Measurements from ENCODE around the gene HOTAIR.

Gene HOTAIR

GRCh38 chr12:54017878-54018467 is 43.2 kb upstream of the HOTAIR start:
- H3K27me3 ChIP-seq (ENCODE audit: control insufficient read depth in 5 of 5, insufficient read depth in 4 of 5, low read length in 5 of 5): peaks cover 0 to 41% (median 9%) of the 10 kb centered on the region in 5 donors
- no peaks in the 10 kb centered on the region for H3K9me3 ChIP-seq (ENCODE audit: control insufficient read depth in 5 of 5, low read length in 5 of 5)
- peak overlapping the region; percentile 56 to 91 (median 76) for H3K9ac ChIP-seq (ENCODE audit: low read length in 5 of 5)
- peak overlapping the region; percentile 96 for H3K27ac ChIP-seq (ENCODE audit: low read depth, low read length)
- H3K4me3 ChIP-seq (ENCODE audit: low read depth in 1 of 5, low read length in 5 of 5): peak overlapping the region; percentile 65 to 86 (median 76)
- H3K36me3 ChIP-seq (ENCODE audit: control insufficient read depth in 5 of 5, insufficient read depth in 5 of 5, low read length in 5 of 5): no peaks in the 10 kb centered on the region
- H3K4me1 ChIP-seq (ENCODE audit: control insufficient read depth in 5 of 5, insufficient read depth in 5 of 5, low read length in 5 of 5): peaks cover 5 to 81% (median 65%) of the 10 kb centered on the region in 5 donors

- H3K9me3 ChIP-seq (ENCODE audit: control insufficient read depth in 5 of 5, low read length in 5 of 5): no peaks in the 10 kb centered on the region
- peak overlapping the region in 4 of 5 donors; percentile 56 to 91 (median 74) for H3K9ac ChIP-seq (ENCODE audit: low read length in 5 of 5)
- H3K27ac ChIP-seq (ENCODE audit: low read depth, low read length): peak overlapping the region; percentile 96
- peak overlapping the region; percentile 65 to 86 (median 76) for H3K4me3 ChIP-seq (ENCODE audit: low read depth in 1 of 5, low read length in 5 of 5)
- no peaks in the 10 kb centered on the region for H3K36me3 ChIP-seq (ENCODE audit: control insufficient read depth in 5 of 5, insufficient read depth in 5 of 5, low read length in 5 of 5)
- peaks cover 5 to 77% (median 65%) of the 10 kb centered on the region in 5 donors for H3K4me1 ChIP-seq (ENCODE audit: control insufficient read depth in 5 of 5, insufficient read depth in 5 of 5, low read length in 5 of 5)
- peaks cover 0 to 45% (median 9%) of the 10 kb centered on the region in 5 donors for H3K27me3 ChIP-seq (ENCODE audit: control insufficient read depth in 5 of 5, insufficient read depth in 4 of 5, low read length in 5 of 5)
These were observed 42.5 kb upstream of the HOTAIR start for GRCh38 chr12:54017027-54017788.

- H3K27ac ChIP-seq (ENCODE audit: low read depth, low read length): peak overlapping the region; percentile 96
- H3K9me3 ChIP-seq (ENCODE audit: control insufficient read depth in 5 of 5, low read length in 5 of 5): no peaks in the 10 kb centered on the region
- no peaks in the 10 kb centered on the region for H3K36me3 ChIP-seq (ENCODE audit: control insufficient read depth in 5 of 5, insufficient read depth in 5 of 5, low read length in 5 of 5)
- peaks cover 5 to 72% (median 64%) of the 10 kb centered on the region in 5 donors for H3K4me1 ChIP-seq (ENCODE audit: control insufficient read depth in 5 of 5, insufficient read depth in 5 of 5, low read length in 5 of 5)
- peaks cover 0 to 41% (median 9%) of the 10 kb centered on the region in 5 donors for H3K27me3 ChIP-seq (ENCODE audit: control insufficient read depth in 5 of 5, insufficient read depth in 4 of 5, low read length in 5 of 5)
- H3K4me3 ChIP-seq (ENCODE audit: low read depth in 1 of 5, low read length in 5 of 5): peak overlapping the region; percentile 65 to 86 (median 76)
- peak overlapping the region in 2 of 5 donors; percentile 25 to 85 for H3K9ac ChIP-seq (ENCODE audit: low read length in 5 of 5)
These were observed 41.8 kb upstream of the HOTAIR start for GRCh38 chr12:54016478-54016964.

GRCh38 chr12:54016051-54016450 is 41.3 kb upstream of the HOTAIR start:
- no peaks in the 10 kb centered on the region for H3K9me3 ChIP-seq (ENCODE audit: control insufficient read depth in 5 of 5, low read length in 5 of 5)
- H3K4me3 ChIP-seq (ENCODE audit: low read depth in 1 of 5, low read length in 5 of 5): peak overlapping the region in 4 of 5 donors; percentile 24 to 76 (median 48)
- no peaks in the 10 kb centered on the region for H3K36me3 ChIP-seq (ENCODE audit: control insufficient read depth in 5 of 5, insufficient read depth in 5 of 5, low read length in 5 of 5)
- H3K27ac ChIP-seq (ENCODE audit: low read depth, low read length): peak overlapping the region; percentile 46
- peak overlapping the region in 1 of 5 donors; percentile 25 for H3K9ac ChIP-seq (ENCODE audit: low read length in 5 of 5)
- H3K27me3 ChIP-seq (ENCODE audit: control insufficient read depth in 5 of 5, insufficient read depth in 4 of 5, low read length in 5 of 5): peaks cover 0 to 39% (median 5%) of the 10 kb centered on the region in 5 donors
- peaks cover 5 to 72% (median 64%) of the 10 kb centered on the region in 5 donors for H3K4me1 ChIP-seq (ENCODE audit: control insufficient read depth in 5 of 5, insufficient read depth in 5 of 5, low read length in 5 of 5)

- Histone ChIP-seq H3K9me3 (ENCODE audit: control insufficient read depth in 5 of 5, low read length in 5 of 5) (no peaks in the 10 kb centered on the region), H3K4me3 (ENCODE audit: low read depth in 1 of 5, low read length in 5 of 5) (peak overlapping the region in 3 of 5 donors; percentile 35 to 66 (median 65)), H3K4me1 (ENCODE audit: control insufficient read depth in 5 of 5, insufficient read depth in 5 of 5, low read length in 5 of 5) (peaks cover 3 to 71% (median 63%) of the 10 kb centered on the region in 5 donors), H3K9ac (ENCODE audit: low read length in 5 of 5) (no peak overlapping the region), H3K27me3 (ENCODE audit: control insufficient read depth in 5 of 5, insufficient read depth in 4 of 5, low read length in 5 of 5) (peaks cover 0 to 39% (median 5%) of the 10 kb centered on the region in 5 donors), H3K27ac (ENCODE audit: low read depth, low read length) (peak overlapping the region; percentile 94), H3K36me3 (ENCODE audit: control insufficient read depth in 5 of 5, insufficient read depth in 5 of 5, low read length in 5 of 5) (no peaks in the 10 kb centered on the region)
These were observed 40.5 kb upstream of the HOTAIR start for GRCh38 chr12:54015018-54015931.

- H3K4me3 ChIP-seq (ENCODE audit: low read depth in 1 of 5, low read length in 5 of 5): peak overlapping the region; percentile 52 to 71 (median 65)
- H3K9me3 ChIP-seq (ENCODE audit: control insufficient read depth in 5 of 5, low read length in 5 of 5): no peaks in the 10 kb centered on the region
- peaks cover 0 to 32% (median 5%) of the 10 kb centered on the region in 5 donors for H3K27me3 ChIP-seq (ENCODE audit: control insufficient read depth in 5 of 5, insufficient read depth in 4 of 5, low read length in 5 of 5)
- H3K9ac ChIP-seq (ENCODE audit: low read length in 5 of 5): peak overlapping the region in 3 of 5 donors; percentile 63 to 73 (median 66)
- H3K27ac ChIP-seq (ENCODE audit: low read depth, low read length): peak overlapping the region; percentile 94
- no peaks in the 10 kb centered on the region for H3K36me3 ChIP-seq (ENCODE audit: control insufficient read depth in 5 of 5, insufficient read depth in 5 of 5, low read length in 5 of 5)
- peaks cover 1 to 71% (median 61%) of the 10 kb centered on the region in 5 donors for H3K4me1 ChIP-seq (ENCODE audit: control insufficient read depth in 5 of 5, insufficient read depth in 5 of 5, low read length in 5 of 5)
These were observed 39.7 kb upstream of the HOTAIR start for GRCh38 chr12:54014377-54015017.

GRCh38 chr12:54012631-54013409 is 38.1 kb upstream of the HOTAIR start:
- H3K27me3 ChIP-seq (ENCODE audit: control insufficient read depth in 5 of 5, insufficient read depth in 4 of 5, low read length in 5 of 5): peaks cover 2 to 33% (median 5%) of the 10 kb centered on the region in 5 donors
- H3K4me1 ChIP-seq (ENCODE audit: control insufficient read depth in 5 of 5, insufficient read depth in 5 of 5, low read length in 5 of 5): peaks cover 1 to 69% (median 57%) of the 10 kb centered on the region in 5 donors
- no peaks in the 10 kb centered on the region for H3K36me3 ChIP-seq (ENCODE audit: control insufficient read depth in 5 of 5, insufficient read depth in 5 of 5, low read length in 5 of 5)
- H3K27ac ChIP-seq (ENCODE audit: low read depth, low read length): peak overlapping the region; percentile 94
- no peaks in the 10 kb centered on the region for H3K9me3 ChIP-seq (ENCODE audit: control insufficient read depth in 5 of 5, low read length in 5 of 5)
- peak overlapping the region in 1 of 5 donors; percentile 25 for H3K9ac ChIP-seq (ENCODE audit: low read length in 5 of 5)
- H3K4me3 ChIP-seq (ENCODE audit: low read depth in 1 of 5, low read length in 5 of 5): peak overlapping the region in 1 of 5 donors; percentile 16

- H3K9me3 ChIP-seq (ENCODE audit: control insufficient read depth in 5 of 5, low read length in 5 of 5): no peaks in the 10 kb centered on the region
- H3K36me3 ChIP-seq (ENCODE audit: control insufficient read depth in 5 of 5, insufficient read depth in 5 of 5, low read length in 5 of 5): no peaks in the 10 kb centered on the region
- peak overlapping the region in 2 of 5 donors; percentile 57 to 81 for H3K9ac ChIP-seq (ENCODE audit: low read length in 5 of 5)
- H3K27me3 ChIP-seq (ENCODE audit: control insufficient read depth in 5 of 5, insufficient read depth in 4 of 5, low read length in 5 of 5): peaks cover 2 to 35% (median 8%) of the 10 kb centered on the region in 5 donors
- peak overlapping the region; percentile 50 to 76 (median 68) for H3K4me3 ChIP-seq (ENCODE audit: low read depth in 1 of 5, low read length in 5 of 5)
- peak overlapping the region; percentile 87 for H3K27ac ChIP-seq (ENCODE audit: low read depth, low read length)
- peaks cover 1 to 71% (median 62%) of the 10 kb centered on the region in 5 donors for H3K4me1 ChIP-seq (ENCODE audit: control insufficient read depth in 5 of 5, insufficient read depth in 5 of 5, low read length in 5 of 5)
These were observed 37.1 kb upstream of the HOTAIR start for GRCh38 chr12:54011665-54012532.
